Activated naive CD8-positive, alpha-beta T cell treated with anti-CD3 and anti-CD28 coated beads, Interleukin-2, amount 50 U/mL, for 16 hours (primary cell): Measurements from ENCODE around the gene MUSK.
"Not testable (repeated sequence)": the region's sequence is repeated elsewhere in the genome, so short reads cannot be mapped to it uniquely, and the experiment has no call there.

Experiments used
- DNase-seq: peaks from one replicate; pipeline ENCODE4 v3.0.0-alpha.2; 2020; ENCODE audit warnings: low read depth, low spot score

MUSK gene

DNA sequence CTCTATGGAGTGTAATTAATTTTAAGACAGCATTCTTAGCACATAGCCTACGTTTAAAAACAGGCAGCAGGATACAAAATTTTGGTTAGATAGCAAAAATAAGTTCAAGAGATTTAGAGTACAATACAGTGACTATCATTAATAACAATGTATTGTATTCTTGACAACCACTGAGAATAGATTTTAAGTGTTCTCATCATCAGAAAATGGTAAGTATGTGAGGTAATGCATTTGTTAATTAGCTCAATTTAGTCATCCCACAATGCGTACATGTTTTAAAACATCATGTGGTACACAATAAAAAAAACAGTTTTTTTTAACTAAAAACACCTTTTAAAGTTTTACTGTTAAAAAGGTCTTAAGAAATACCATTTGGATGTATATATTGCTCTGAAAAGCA, 94.2 kb downstream of the MUSK start:
- DNase-seq, result no peak

DNA sequence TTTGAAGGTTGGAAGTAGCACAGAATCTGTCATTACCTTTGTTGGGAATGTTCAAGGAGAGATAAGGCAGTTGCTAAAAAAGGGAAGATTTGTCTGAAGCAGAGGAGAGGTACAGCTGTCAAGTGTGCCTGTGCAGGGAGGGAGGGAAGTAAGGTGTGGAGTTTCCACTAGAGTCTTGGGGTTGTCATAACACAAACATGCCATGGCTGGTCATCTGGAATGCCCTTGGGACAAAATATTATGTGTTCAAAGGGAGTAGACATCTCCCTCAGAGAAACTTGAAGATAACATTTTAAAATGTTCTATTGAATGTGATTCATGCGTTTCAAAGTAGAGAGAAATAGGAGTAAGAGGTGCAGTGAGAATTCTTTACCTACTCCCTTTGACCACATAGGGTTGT, 95.0 kb downstream of the MUSK start:
- no peak for DNase-seq

DNA sequence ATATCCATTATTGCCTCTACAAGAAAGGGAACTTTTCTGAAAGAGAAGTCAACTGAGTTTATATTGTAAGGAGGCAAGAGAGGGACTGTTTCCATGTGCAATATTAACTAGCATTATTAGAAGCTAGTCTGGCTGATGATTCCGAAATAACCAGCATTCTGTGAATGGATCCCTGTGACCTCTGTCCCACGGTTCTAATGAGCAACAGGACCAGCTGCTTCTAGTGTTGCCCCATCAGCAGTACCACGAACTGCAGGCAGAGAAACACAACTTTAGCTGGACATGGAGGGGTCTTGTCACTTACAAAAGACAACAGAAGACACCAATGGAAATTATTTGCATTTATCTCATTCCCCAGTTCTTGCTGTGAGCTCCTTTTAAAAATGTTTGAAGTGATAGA, 95.4 kb downstream of the MUSK start:
- DNase-seq, result no peak

DNA sequence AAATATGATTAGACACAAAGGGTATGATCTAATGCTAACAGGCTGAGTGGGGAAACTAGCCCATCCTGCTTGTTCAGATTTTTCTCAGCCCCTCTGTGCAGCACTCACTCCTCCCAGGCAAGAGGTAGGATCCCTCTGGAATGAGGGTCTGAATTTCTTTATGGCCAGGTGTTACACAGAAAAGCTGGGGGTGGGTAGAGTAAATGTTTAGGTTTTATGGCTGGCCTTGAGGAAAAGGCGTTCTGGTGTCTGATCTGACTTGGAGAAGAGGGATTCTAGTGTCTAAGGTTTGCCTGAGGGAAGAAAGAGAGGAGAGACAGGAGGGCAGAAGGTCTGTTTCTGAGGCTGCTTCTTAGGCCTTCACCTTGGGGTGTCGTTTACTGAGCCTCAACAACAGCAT, 97.3 kb downstream of the MUSK start:
- DNase-seq, result no peak

DNA sequence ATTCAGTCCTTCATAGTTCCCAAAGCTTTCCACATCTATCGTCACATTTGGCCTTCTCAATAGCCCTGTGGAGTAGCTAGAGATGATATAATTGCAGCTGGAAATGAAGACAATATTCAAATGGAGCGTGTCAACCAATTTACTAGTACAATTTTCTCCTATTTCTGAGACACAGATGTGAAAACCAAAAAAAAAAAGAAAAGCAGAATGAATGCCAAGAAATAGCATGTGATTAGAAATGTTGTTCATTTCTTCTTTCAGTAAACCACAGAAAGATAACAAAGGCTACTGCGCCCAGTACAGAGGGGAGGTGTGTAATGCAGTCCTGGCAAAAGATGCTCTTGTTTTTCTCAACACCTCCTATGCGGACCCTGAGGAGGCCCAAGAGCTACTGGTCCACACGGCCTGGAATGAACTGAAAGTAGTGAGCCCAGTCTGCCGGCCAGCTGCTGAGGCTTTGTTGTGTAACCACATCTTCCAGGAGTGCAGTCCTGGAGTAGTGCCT, 99.0 kb downstream of the MUSK start:
- DNase-seq, result no peak

DNA sequence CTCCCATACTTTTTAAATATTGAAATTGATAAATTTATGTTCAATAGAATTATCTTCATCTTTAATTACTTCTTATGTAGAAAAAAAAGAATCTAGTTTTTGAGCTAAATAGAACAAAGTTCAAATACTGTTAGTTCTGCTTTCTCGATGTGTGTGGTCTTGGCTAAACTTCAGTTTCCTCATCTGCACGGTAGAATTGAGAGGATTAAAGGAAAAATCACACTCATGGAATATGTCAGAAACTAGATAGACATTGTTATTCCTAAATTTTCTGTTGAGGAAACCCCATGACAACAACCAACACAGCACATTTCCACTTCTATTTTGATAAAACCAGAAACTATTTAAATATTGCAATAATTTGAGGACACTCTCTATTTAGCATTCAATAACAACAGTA, 100.3 kb downstream of the MUSK start:
- DNase-seq, result no peak

DNA sequence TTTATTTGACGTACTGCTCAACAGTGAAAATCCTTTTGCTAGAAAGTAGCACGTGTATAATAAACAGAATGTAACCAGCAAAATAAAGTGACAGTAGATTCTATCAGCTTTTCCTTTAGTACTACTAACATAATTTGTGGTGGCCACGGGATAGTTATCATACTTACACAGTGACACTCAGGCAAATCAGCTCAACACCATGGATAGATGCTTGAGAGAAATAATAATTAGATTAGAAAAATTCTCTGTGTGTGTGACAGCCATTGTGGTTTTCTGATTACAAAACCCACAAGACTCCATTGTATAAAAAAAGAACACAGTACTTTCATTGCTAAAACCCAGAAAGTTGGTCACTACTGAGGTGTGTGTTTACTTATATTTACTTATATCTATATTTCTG, 101.1 kb downstream of the MUSK start:
- DNase-seq, result no peak

DNA sequence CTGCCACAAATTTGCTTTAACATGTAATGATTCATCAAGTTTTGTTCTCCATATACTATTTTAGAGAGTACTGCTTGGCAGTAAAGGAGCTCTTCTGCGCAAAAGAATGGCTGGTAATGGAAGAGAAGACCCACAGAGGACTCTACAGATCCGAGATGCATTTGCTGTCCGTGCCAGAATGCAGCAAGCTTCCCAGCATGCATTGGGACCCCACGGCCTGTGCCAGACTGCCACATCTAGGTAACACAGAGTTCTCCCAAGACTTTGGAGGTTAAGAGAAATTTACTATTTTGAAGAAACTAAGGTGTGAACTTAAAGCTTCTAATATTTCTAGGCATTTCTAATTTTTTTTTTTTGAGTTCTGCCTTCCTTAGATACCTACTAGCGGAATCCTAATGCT, 107.1 kb downstream of the MUSK start:
- no peak for DNase-seq

DNA sequence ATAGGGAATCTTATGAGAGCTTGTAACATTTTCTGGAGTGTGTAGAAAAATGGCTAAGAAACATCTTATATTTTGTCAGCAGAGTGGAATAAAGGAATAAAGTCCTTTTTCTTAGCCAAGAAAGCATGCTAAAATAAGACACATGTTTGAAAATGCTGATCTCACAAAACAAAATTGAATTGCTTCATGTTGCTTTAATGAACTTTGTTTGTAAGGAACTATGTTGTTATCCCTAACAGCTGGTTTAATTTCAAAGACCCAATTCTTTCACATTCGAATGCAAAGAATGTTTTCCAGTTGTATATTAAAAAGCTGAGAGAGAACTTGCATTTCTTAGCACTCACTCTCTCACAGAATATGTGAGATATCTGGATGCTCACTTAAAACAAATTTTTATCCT, 107.6 kb downstream of the MUSK start:
- no peak for DNase-seq

DNA sequence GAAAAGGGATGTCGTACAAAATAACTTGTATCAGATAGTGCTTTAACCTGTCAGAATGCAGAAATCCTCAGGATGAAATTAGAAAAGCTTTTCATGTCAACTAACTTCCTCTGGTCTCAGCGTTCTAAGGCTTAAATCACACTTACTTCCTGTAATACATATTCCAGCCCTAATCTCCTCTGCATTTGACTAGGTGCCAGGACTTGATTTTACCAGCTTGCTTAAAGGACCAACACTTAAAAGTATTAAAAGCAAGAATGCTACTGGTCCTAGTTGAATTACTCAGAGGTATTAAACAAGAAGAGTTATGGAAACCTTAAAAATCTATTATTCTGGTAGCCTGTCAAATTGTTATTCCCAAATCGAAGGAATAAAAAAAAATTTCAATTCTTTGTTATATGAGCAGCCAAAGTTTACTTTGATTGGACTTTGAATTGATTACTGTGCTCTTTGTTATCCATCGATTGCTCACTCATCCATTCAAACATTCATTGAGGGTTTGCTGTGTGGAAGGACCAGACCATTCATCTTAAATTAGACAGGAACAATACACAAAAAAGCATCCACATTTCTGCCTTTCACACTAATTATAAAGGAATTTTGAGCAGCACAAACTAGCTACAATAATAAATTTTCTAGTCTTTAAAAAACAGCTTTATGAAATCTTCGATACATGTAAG, 108.7 kb downstream of the MUSK start:
- no peak for DNase-seq

DNA sequence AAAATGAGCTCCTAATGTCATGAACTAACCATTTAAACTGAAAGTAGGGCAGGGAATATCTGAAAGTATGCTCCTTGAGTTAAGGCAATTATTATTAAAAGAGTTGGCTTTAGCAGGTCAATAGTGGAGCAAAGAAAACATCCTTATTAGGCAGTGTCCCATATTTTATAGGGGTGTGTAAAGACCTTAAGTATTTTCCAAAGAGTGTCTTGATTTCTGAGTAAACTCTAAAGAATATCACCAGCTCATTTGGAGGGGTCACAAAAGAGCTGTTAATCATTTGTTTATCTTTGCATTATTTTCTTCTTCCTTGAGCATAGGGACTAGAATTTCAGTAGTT, 109.3 kb downstream of the MUSK start:
- DNase-seq, result no peak

DNA sequence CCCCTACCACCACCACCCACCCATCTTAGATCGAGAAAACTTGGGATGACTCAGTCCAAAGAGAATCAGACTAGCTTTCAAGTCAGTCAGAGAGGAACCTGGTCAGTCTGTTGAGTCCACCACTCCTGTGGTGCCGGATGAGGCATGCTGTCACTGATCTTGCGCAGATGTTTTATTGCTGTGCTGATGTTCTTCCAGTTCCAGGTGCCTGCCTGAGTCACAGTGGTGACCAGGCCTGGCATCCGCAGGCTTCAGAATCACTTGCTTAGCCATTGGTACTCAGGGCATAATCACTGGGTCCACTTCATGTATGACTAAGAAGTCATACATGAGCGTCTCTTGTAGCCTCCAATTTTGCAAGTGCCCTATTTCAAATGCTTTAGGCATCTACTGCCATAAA, 114.1 kb downstream of the MUSK start:
- DNase-seq, result no peak

DNA sequence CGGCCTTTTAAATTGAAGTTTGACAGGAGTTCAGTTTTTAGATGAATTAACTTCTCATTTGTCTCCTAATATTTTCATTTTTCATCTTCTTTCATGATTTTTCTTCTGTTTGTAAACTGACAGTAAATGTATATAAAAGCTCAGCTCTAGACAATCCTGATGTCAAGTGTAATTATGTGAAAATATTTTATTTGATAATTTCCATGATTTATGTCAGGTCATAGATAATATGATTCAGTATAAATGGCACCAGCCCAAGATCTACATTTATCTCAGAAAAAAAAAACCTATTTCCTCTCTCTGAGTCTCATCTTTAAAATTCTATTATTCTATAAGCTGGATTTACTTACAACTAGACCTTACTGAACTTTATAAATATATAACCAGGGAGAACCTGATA, 115.7 kb downstream of the MUSK start:
- DNase-seq, result no peak

DNA sequence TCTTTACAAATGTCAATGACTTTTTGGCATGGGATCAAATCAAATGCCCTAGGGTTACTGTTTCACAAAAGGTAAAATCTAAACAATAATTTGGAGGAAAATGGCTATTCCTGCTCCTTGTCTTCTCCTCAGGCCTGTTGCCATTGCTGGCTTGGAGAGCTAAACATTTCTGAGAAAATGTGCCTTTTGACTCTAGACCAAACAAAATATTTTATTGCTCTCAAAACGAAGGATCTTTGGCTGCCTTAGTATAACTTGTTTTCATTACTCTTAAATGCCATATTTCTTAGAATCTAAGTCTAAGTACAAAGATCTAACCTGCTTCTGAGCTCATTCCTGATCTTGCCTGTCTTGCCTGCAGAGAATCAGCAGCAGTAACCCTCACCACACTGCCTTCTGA, 116.6 kb downstream of the MUSK start:
- DNase-seq, result no peak

DNA sequence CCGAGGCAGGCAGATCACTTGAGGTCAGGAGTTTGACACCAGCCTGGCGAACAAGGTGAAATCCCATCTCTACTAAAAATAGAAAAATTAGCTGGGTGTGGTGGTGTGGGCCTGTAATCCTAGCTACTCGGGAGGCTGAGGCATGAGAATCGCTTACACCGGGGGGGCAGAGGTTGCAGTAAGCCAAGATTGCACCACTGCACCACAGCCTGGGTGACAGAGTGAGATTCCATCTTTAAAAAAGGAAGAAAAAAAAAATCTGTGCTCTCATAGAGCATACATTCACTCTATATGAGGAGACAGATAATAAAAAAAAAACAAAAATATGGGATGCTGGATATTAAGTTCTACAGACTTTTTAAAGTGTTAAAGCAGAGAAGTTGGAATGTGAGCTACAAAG, 119.8 kb downstream of the MUSK start:
- DNase-seq, result not testable (repeated sequence)

DNA sequence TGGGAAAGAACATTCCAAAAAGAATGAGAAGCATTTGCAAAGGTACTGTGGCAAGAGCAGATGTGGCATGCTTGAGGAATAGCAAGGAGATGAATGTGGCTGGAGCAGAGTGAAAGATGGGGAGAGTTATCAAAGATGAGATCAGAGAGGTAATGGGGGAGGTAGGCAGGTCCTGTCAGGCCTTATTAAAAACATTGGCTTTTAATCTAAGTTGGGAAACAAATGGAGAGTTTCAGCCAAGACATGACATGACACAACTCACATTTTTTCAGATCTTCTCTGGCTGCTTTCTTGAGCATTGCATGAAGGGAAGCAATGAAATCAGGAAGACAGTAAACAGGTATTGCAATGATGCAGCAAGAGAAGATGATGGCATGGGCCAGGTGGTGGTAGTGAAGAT, 120.3 kb downstream of the MUSK start:
- no peak for DNase-seq

DNA sequence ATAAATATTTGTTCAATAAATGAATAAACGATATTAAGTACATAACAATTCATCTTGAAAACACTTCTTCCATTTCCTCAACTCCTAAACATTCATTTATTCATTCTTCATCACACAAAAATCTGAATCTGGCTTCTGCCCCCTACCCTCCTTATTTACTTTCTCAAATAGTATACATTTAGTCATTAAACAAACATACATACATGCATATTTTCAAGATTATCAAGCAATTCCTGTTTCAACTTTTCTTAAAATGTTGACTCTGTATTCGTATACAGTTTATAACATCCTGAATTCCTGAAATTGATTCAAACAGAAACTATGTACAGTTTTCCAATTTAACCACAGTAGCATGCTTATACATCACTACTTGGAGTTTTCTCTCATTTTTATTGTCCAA, 129.0 kb downstream of the MUSK start:
- DNase-seq, result no peak

DNA sequence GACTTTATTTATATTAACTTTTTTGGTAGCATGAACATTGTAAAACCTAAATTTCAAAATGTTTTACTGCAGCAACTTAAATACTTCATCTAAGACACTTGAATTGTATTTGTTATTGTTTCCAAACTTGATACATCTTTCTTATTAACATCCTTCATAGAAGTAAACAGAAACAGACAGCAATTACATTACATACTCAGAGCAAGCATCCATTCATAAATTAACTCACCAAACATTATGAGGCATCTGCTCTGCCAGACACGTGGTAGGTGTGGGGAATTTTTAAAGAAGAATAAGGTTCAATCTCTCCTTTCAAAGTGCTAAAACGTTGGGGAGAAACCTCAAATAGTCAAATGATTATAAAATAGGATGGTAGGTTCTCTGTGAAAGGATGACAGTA, 130.8 kb downstream of the MUSK start:
- no peak for DNase-seq

DNA sequence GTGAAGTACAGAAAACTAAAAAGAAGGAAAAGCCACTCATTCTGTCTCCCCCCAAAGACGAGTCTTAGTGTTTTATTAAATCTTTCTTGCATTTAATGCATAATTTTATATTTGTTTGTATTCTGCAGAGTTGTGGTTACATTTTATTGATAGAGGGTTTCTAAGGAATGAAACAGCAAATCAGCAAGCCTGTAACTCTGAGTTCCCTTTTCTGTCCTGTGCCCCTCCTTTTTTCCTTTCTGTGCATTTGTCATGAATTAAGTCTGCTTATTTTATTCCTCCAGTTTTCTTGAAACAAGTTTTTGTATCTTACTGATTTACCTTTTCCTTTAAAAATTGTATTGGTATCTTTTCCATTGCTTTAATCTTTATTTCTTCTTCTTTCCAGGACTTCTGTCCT, 132.8 kb downstream of the MUSK start:
- DNase-seq, result no peak

DNA sequence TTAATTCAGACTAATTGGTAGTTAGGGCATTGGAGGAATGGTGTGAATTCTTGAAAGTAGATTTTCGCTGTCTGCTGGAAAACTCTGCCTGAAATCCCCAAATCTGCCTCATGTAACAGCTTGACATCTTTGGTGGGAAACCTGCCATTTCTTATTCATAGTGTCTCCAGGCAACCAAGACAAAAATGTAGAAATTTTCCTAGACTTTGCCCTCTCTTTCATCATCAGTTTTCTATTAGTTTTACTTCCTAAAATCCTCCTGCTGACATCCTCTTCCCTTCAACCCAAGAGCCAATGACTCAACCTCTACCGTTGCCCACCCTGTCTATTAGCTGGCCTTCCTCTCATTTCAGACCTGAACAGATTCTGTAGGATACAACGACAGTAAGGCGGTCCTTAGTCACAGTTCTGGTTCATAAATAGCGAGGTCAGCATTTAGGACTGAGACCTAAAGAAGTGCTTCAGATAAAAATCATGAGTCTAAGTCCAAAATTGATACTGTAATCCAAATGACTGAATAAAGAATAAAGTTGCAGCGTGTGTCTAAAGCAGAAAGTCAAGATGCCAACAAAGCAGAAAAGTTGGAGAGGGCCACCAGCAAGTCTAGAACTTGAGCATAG, 133.9 kb downstream of the MUSK start:
- DNase-seq, result no peak

DNA sequence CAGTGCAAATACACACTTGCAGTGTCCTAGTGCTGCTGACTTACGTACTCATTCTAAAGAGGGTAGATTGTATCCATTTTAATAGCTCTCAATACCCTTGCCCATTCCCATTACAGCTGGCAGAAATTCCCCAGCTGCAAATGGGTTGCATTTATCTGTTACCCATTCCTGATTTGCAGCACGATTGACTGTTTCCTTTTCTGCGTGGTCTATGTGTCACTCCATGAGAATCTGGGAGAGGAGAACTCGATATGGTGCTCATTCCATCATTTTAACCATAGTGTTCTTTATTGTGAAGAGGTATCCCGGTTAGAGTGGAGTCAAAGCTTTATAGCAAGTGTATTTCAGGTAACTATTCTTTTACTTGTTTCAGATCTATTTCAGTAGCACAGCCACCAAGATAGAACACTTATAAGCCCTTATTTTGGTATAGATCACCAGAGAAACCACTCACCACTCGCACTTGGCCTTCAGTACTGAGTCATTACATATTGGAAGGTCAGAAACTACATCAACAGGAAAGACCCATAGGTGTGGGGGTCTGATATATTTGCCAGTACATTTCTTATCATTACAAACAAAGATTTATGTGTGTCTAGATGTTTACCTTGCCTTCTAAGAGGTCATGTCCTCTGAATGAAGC, 139.5 kb downstream of the MUSK start:
- no peak for DNase-seq

DNA sequence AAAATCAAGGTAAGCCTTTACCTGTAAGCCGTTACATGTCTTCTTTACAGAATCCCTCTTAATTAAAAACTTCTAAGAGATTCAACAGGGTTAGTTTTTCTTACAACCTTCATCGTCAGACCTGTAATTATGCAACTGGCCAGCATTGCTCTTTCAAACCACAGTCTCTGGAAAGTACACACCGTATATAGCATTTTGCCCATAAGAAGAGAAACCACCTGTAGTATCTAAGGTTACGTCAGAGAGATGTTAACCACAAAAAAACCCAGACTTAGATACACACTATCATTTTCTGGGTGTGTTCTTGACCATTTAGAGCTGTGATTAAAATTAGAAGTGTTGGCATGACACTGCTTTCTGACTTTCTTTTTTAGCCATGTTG, 140.0 kb downstream of the MUSK start:
- no peak for DNase-seq

DNA sequence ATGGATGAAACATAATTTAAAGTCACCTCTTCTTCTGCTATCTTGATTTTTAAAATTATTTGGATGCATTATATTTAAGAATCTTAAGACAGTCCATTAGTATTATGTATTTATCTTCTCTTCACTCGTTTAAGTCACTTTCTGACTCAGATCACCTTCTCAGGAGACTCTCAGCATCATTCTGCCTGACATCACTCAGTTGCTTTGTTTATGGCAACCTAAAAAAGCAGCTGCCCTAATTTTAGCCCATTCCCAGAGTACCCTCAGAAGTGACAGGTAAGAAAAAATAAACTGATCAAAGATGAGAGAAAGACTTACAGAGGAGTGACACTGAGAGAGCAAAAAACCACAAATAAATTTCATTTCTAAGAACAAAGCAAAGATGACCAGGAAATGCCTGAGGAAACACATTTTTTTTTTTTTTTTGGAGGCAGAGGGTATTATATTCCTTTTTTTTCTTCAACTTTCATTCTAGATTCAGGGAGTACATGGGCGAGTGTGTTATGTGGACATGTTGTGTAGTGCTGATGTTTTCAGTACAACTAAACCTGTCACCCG, 140.5 kb downstream of the MUSK start:
- DNase-seq, result no peak
